G401.6 (cell line): ENCODE measurements around the gene RRAGD.

Experiments
- FAIRE-seq: peaks from 2 replicates; lab custom pipeline; 2012; peaks lifted over from hg19 to GRCh38; lab: Jason Lieb, UNC

The RRAGD gene

GRCh38 chr6:89339565-89339964, 72.5 kb downstream of the RRAGD start:
- FAIRE-seq: no peak

- no peak for FAIRE-seq
Measured at GRCh38 chr6:89335164-89335563, 76.9 kb downstream of the RRAGD start.

DNA sequence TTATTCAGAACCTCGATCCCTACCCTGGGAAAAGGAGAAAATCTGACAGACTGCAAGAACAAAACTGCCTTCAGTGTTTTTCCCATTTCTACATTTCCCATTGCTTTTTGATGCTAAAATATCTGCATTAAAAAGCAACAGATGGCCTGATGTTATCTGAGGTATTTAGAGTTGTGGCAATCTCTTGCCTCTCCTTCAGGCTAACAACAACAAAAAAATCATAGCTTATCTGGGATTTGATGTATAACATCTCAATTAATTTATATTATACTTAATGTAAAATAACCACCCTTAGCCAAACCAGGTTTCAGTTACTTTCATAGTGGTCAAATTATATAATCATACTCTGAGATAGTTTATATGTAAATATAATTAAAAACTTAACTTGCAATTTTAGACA, 81.2 kb downstream of the RRAGD start:
- no peak for FAIRE-seq

- no peak for FAIRE-seq
Measured at GRCh38 chr6:89328976-89329375, 83.1 kb downstream of the RRAGD start.

DNA sequence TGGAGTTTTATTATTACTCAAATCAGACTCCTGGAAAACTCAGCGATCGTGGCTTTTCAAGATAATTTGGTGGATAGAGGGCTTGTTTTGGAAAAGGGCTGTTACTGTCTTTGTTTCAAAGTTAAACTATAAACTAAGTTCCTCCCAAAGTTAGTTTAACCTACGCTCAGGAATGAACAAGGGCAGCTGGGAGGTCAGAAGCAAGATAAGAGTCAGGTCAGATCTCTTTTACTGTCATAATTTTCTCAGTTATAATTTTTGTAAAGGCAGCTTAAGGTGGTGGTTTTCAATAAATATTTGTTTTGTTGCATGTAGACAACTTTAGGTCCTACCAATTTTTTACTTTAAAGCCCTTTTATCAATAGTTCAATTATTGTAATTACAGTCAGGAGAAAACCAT, 87.8 kb downstream of the RRAGD start:
- no peak for FAIRE-seq

DNA sequence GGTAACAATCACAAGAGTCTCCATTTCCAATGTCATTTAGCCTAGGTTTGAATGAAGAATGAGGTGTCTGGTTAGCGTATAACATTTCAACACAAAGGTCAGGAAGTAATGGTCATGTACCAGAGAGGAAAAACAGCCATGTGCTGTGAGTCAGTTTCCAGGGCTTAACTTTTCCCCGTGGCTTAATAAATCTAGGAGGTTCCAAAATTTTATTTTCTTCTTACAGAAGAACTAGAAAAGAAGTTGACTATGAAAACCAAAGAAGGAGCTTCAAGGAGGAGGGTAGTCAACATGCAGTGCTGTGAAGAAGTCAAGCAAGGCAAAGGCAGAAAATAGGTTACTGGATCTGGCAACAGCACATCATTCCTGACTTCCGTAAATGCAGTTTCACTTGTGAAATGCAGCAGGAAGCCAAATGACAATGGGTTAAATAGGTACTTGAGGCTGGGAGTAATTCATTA, 88.5 kb downstream of the RRAGD start:
- FAIRE-seq: no peak

- no peak for FAIRE-seq
Measured at GRCh38 chr6:89321131-89321970, 90.7 kb downstream of the RRAGD start.

DNA sequence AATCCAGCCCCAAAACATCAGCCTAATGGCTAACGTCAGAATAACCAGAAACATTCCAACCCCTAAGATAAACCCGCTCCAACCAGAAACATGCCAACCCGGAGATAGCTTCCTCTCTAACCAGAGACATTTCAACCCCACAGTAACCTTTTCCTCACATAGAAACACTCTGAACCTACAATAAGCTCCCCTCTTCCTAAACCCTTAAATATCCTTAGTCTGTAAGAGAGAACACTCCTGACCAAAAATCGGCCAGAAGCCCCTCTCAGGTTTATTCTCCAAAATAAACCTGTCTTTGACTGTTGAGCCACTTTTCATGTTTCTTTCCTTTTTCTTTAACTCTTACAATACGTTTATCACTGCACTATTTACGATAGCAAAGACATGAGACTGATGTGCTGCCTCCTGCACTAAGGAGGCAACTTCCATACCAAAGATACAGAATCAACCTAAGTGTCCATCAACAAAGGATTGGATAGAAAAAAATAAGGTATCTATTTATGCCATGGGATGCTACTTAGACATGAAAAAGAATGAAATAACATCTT, 92.0 kb downstream of the RRAGD start:
- FAIRE-seq: no peak

DNA sequence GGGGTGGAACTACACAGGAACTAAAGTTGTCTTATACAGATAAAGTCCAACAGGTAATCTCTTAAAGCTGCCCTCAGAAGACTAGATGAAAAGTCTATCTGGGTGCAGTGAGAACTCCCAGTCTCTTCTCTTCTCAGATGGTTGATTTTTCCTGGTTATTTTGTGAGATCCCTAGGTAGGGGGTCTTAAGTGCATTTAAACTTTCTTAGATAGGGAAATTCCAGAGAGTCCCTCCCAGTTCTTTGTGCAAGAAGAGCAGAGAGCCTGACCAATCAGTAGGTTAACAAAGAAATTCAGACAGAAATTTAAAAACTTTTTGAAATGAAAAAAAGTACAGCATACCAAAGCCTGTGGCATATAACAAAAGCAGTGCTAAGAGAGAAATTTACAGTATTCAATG, 95.0 kb downstream of the RRAGD start:
- FAIRE-seq: no peak

DNA sequence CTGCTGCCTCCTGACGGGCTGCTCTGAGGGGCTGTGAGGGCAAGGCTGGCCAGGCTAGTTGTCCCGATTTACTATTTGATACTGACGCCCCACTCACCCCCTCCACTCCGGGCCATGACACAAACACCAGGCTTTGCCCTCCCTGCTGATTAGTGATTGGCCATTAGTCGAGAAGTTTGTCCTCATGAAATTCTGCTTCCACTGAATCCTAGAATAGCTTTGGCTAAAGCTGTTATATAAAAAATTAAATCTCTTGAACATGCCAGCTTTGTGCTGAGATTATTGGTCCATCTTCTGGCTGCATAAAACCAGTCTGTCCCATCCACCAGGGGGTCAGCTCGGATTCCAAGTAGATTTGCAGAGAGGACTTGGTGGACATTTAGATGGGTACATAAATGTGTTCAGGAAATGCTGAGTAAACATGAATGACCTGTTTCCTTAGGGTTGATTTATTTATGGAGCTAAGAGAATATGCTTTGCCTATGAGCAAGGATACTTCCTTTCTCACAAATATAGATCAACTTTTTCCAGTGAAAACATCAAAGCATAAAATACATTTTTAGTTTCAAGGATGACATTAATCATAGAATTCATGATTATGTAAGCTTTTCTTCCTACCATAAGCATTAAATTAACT, 96.7 kb downstream of the RRAGD start, which contains the start of gene GABRR2:
TSS of gene GABRR2 (minus strand) at position 51 of the 637 bp plus-strand sequence. CDS start 134 bp downstream, outside the sequence.
- no peak for FAIRE-seq

DNA sequence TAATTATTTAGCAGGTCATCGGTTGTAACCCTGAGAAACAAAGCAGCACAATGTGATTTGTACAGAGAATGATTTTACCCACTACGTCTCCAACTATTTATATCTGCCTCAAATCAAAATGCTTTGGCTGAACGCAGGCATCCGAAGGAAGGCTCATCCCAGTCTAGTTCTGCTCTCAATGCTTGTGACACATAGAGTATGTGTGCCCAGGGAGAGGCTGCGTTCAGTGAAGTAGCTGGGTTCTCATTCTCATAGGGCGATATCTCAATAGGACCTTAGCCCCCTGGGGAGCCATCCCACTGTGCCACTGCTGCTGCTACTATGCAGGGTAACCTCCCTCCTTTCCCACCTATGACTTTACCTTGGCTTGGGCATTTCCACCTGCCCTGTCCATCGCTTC, 97.4 kb downstream of the RRAGD start:
- no peak for FAIRE-seq
